GM19324 (cell line): ENCODE data around the gene ITPKB.

Experiments
- ATAC-seq: cut with Tn5 transposase; IDR thresholded peaks from one replicate; pipeline ENCODE4 v1.9.1; 2021; ENCODE audit warnings: mild to moderate bottlenecking, moderate library complexity; ENCODE audit not compliant: unreplicated experiment, low FRiP score

The ITPKB gene

GRCh38 chr1:226593541-226593940, 145.5 kb downstream of the ITPKB start:
- ATAC-seq: no peak

GRCh38 chr1:226590614-226591013, 148.5 kb downstream of the ITPKB start:
- ATAC-seq: no peak

- no peak for ATAC-seq
Measured at GRCh38 chr1:226589008-226589733, 149.9 kb downstream of the ITPKB start.

GRCh38 chr1:226588484-226588883, 150.6 kb downstream of the ITPKB start:
- no peak for ATAC-seq

GRCh38 chr1:226586650-226587422, 152.2 kb downstream of the ITPKB start:
- no peak for ATAC-seq

- no peak for ATAC-seq
Measured at GRCh38 chr1:226586116-226586515, 153.0 kb downstream of the ITPKB start.

- ATAC-seq: no peak
Measured at GRCh38 chr1:226584164-226584563, 154.9 kb downstream of the ITPKB start.

GRCh38 chr1:226582966-226583365, 156.1 kb downstream of the ITPKB start:
- ATAC-seq: no peak
